GM23248 (cell line): ENCODE data around the gene WTIP.

Experiments used
- EZH2 ChIP-seq: fragments of 200-600 bp; sonication (generic); IDR thresholded peaks from 2 replicates; pipeline ENCODE4 v1.6.1; 2018; ENCODE audit warnings: antibody characterized with exemption, mild to moderate bottlenecking; ENCODE audit not compliant: insufficient read depth, poor library complexity, severe bottlenecking
- EZH2phosphoT487 ChIP-seq: fragments of 200-600 bp; sonication (generic); IDR thresholded peaks from 2 replicates; pipeline ENCODE4 v1.6.1; 2018; ENCODE audit warnings: antibody characterized with exemption, moderate library complexity, mild to moderate bottlenecking, low read depth; ENCODE audit not compliant: insufficient read depth

DNA sequence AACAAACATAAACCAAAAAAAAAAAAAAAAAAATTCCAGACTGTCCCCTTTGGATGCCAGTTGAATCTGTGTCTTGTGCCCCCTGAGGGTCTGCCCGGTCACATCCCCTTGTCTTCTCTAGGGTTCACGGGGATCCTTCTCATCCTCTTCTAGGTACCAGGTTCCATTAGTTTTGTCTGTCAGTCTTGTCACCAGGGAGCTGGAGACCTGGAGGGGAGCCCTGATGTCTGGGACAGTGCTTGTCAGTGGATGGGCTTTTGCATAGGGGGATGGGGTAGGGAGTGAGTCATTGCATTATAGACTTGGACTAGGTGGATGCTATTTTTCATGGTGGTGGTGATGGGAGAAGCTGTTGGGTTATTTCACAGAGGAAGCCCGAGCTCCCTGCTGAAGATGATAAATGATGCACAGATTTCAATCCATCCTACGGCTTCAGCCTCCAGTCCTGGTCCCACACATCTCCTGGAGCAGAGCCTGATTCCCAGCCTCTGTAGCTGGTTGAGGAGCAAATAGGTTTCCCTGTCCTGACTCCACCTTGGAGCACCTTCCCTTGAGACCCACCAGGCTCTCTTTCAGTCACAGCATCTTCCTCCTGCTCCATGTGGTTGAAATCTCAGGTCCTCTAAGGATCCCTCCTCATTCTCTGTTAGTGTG lies 26.0 kb downstream of the WTIP start:
- TF ChIP-seq EZH2phosphoT487 = no peak
- TF ChIP-seq EZH2 = no peak
